ENCODE measurements around the gene CMTM5. TPM values are rescaled to one million over a fixed set of nuclear protein-coding genes. Genes with fewer than 3 reads are reported as not detected.

The CMTM5 gene
- total RNA-seq, 1 donor from 2014 or later, result not detected

DNA sequence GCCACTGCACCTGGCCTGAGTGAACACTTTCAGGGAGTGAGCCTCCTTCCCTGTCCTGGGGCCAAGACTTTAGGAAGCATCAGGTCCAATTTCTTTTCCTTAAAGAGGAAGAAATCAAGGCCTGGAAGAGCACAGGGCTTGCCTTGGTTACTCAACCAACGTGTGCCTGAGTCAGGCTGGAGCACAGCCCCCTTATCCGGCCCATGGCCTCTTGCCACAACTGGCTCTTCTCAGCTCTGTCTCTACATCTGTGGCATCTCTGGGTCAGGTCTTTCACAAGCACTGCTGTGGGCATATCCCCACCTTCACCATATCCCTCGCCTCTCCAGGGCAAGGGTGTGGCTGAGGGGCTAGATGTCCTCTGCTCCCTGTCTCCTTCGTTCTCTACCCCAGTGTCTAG lies 24.4 kb downstream of the CMTM5 start:
- DNase-seq (ENCODE audit: low read depth), result no peak
- TF ChIP-seq, protein P1, sequence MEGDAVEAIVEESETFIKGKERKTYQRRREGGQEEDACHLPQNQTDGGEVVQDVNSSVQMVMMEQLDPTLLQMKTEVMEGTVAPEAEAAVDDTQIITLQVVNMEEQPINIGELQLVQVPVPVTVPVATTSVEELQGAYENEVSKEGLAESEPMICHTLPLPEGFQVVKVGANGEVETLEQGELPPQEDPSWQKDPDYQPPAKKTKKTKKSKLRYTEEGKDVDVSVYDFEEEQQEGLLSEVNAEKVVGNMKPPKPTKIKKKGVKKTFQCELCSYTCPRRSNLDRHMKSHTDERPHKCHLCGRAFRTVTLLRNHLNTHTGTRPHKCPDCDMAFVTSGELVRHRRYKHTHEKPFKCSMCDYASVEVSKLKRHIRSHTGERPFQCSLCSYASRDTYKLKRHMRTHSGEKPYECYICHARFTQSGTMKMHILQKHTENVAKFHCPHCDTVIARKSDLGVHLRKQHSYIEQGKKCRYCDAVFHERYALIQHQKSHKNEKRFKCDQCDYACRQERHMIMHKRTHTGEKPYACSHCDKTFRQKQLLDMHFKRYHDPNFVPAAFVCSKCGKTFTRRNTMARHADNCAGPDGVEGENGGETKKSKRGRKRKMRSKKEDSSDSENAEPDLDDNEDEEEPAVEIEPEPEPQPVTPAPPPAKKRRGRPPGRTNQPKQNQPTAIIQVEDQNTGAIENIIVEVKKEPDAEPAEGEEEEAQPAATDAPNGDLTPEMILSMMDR (IDR thresholded peaks at IDR 0.05; ENCODE audit: insufficient read depth, low read length, poor library complexity, severe bottlenecking), result no peak
- peaks cover 8% of the 10 kb centered on the region for H3K27me3 ChIP-seq (ENCODE audit: control insufficient read depth, insufficient read depth, low read length)
- H3K36me3 ChIP-seq (ENCODE audit: control insufficient read depth, insufficient read depth, low read length), result no peaks in the 10 kb centered on the region
- H3K4me3 ChIP-seq (ENCODE audit: low read depth, low read length), result no peak overlapping the region

DNA sequence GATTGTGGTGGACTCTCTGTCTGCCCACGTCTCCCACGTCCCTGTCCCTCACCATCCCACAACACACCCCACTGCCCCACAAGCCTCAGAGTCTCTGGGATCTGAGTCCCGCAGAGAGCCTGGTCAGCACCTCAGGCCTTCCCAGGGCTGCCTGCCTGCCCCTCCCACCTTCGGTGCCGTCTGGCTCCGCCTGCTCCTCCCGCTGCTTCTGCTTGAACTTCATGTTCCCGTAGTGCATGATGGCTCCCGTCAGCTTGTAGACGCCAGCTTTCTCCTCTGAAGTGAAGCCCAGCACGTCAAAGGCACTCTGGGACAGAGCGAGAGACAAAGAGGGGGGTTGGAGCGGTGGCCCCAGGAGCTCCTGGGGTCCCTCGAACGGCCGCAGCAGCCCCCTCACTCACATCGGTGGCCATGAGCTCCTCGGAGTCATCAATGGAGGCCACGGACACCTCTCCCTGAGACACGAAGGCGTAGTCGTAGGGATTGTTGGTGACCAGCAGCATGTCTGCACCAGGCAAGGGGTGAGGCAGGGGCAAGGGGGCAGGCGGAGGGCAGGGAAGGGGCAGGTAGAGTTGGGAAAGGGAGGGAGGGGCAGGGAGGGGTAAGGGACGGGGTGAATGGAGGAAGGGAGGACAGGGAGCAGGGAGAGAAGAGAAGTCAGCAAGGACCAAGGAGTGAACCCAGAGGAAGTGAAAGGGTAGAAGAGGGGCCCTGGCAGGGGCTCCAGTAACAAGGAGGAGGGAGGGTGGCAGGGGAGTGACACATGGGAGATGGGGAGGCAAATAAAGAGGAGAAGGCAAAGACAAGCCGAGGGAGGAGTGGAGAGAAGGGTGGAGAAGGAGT lies 25.7 kb downstream of the CMTM5 start:
- no peaks in the 10 kb centered on the region for H3K36me3 ChIP-seq (ENCODE audit: control insufficient read depth, insufficient read depth, low read length)
- peaks cover 6% of the 10 kb centered on the region for H3K27me3 ChIP-seq (ENCODE audit: control insufficient read depth, insufficient read depth, low read length)
- TF ChIP-seq, protein P1 (IDR thresholded peaks at IDR 0.05; ENCODE audit: insufficient read depth, low read length, poor library complexity, severe bottlenecking), result no peak
- DNase-seq (ENCODE audit: low read depth), result no peak
- no peak overlapping the region for H3K4me3 ChIP-seq (ENCODE audit: low read depth, low read length)

DNA sequence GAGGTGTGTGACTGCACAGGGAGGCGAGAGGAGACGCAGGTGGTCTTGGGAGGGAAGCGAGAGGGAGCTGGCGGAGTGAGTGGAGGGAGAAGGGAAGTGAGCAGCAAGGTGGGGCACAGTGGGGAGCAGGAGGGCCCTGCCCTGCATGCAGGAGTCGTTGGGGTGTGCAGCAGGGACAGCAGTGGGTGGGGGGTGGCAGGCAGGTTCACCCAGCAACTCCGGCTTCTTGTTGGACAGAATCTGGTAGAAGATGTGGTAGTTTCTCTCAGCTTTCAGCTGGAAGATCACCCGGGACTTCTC lies 26.2 kb downstream of the CMTM5 start:
- DNase-seq (ENCODE audit: low read depth), result no peak
- peaks cover 6% of the 10 kb centered on the region for H3K27me3 ChIP-seq (ENCODE audit: control insufficient read depth, insufficient read depth, low read length)
- TF ChIP-seq, protein P1 (IDR thresholded peaks at IDR 0.05; ENCODE audit: insufficient read depth, low read length, poor library complexity, severe bottlenecking), result no peak
- H3K36me3 ChIP-seq (ENCODE audit: control insufficient read depth, insufficient read depth, low read length), result no peaks in the 10 kb centered on the region
- no peak overlapping the region for H3K4me3 ChIP-seq (ENCODE audit: low read depth, low read length)

DNA sequence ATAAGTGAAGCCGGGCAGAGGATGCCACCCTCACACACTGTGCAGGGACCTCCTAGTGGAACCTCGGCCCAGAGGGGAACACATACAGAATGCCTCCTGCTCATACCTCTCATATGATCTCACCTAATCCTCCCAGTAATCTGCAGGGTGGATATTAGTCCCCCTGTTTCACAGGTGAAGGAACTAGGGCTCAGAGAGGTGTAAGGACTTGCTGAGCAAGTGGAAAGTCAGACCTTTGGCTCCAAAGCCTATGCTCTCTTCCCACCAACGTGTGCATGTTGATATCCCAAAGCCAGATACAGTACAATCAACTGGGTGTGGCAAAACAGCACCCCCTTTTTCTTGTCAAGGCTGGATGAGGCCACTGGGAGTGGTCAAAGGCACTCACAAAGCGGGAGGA lies 27.1 kb downstream of the CMTM5 start:
- Histone ChIP-seq H3K36me3 (ENCODE audit: control insufficient read depth, insufficient read depth, low read length) (no peaks in the 10 kb centered on the region), H3K27me3 (ENCODE audit: control insufficient read depth, insufficient read depth, low read length) (peaks cover 6% of the 10 kb centered on the region), H3K4me3 (ENCODE audit: low read depth, low read length) (no peak overlapping the region)
- TF ChIP-seq, protein P1 (IDR thresholded peaks at IDR 0.05; ENCODE audit: insufficient read depth, low read length, poor library complexity, severe bottlenecking), result no peak
- DNase-seq (ENCODE audit: low read depth), result no peak

DNA sequence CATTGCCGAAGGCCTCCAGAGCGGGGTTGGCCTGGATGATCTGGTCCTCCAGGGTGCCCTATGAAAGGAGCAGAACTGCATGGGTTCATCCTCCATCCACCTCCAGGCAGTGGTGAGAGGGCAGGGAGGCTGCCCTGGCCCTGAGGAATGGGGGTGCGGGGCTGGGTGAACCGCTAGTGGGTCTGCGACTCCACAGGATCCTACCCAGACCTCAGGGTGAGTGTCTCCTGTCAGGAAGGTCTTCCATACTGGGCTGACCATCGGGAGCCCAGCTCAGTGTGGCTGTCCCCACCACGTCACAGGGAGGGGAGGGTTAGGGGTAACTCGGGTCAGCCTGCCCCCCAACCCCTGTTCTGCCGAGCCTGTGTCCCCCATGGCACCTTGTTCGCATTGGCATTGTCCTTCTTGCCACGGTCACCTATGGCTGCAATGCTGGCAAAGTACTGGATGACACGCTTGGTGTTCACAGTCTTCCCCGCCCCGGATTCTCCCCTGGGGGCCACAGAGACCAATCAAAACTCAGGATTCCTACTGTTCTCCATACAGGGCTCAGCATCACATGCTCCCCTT lies 27.6 kb downstream of the CMTM5 start:
- peaks cover 6% of the 10 kb centered on the region for H3K27me3 ChIP-seq (ENCODE audit: control insufficient read depth, insufficient read depth, low read length)
- H3K36me3 ChIP-seq (ENCODE audit: control insufficient read depth, insufficient read depth, low read length), result no peaks in the 10 kb centered on the region
- no peak overlapping the region for H3K4me3 ChIP-seq (ENCODE audit: low read depth, low read length)
- no peak for DNase-seq (ENCODE audit: low read depth)
- TF ChIP-seq, protein P1 (IDR thresholded peaks at IDR 0.05; ENCODE audit: insufficient read depth, low read length, poor library complexity, severe bottlenecking), result no peak
